ENCODE results near the gene BGN. TPM values are rescaled to one million over a fixed set of nuclear protein-coding genes. Genes with fewer than 3 reads are reported as not detected.

The BGN gene
- total RNA-seq (2013; cell fraction: nucleolus; rRNA removed): not detected in 2 replicates
- total RNA-seq (2014; rRNA removed): not detected in 2 replicates
- total RNA-seq (2014; rRNA removed; fragmentation: Illumina TruSeq; extraction: Trizol): not detected in 2 replicates
- total RNA-seq (2021): 0.18 and 0.27 TPM in 2 replicates
- polyA plus RNA-seq (2011; ENCODE audit: low read depth): not detected
- not detected in 2 replicates for polyA plus RNA-seq (2011; rRNA removed)
- polyA plus RNA-seq (2011; cell fraction: cytosol; rRNA removed): not detected in 2 replicates
- not detected in 2 replicates for polyA plus RNA-seq (2011; cell fraction: nucleus; rRNA removed)
- polyA plus RNA-seq (2012): not detected in 2 replicates
- not detected in 2 replicates for polyA plus RNA-seq (2014; fragmentation: Illumina TruSeq; extraction: Trizol)
- not detected for polyA plus RNA-seq (2014; fragmentation: Nextera tagmentation; extraction: Ambion mirVana)
- polyA plus RNA-seq (2014; rRNA removed): not detected in 2 replicates
- under 1 TPM; 0.06 to 0.12 TPM for polyA plus RNA-seq (2016; fragmentation: Nextera tagmentation; extraction: Ambion mirVana)
- not detected in 2 replicates for polyA minus RNA-seq (2011; rRNA and poly(A)+ RNA removed)
- polyA minus RNA-seq (2011; cell fraction: cytosol; rRNA and poly(A)+ RNA removed): not detected in 2 replicates
- polyA minus RNA-seq (2011; cell fraction: nucleus; rRNA and poly(A)+ RNA removed): not detected in 2 replicates
- Bru-seq, nascent RNA: not detected
- not detected for BruChase-seq, experiment 1, labeled RNA remaining after a 6-hour chase
- percentile 6 among the genes with signal in this experiment for BruChase-seq, experiment 2, labeled RNA remaining after a 2-hour chase
- long read RNA-seq, experiment 1: 0 reads
- long read RNA-seq, experiment 2: 0 reads

- ATAC-seq: peak; percentile 33; the same call in 2 of the 3 replicates
- Histone ChIP-seq H3K27ac (ENCODE audit: control insufficient read depth, insufficient read depth) (no peak within 1 kb of the TSS), H3K79me2 (ENCODE audit: control insufficient read depth, insufficient read depth, low read length) (no peaks in the 10 kb centered on the region), H3K9me3 (replicated peaks; ENCODE audit: control insufficient read depth, insufficient read depth, low read length) (no peaks in the 10 kb centered on the region; the same call in 2 of the 3 replicates), H3K27me3 (replicated peaks in 1 of 2; ENCODE audit: control insufficient read depth in 2 of 2, insufficient read depth in 2 of 2, low read length in 1 of 2) (no peaks in the 10 kb centered on the region), H2AFZ (ENCODE audit: control insufficient read depth, low read depth, low read length) (no peak within 1 kb of the TSS), H3K36me3 (ENCODE audit: control insufficient read depth in 2 of 2, insufficient read depth in 2 of 2, low read length in 1 of 2) (no peaks in the 10 kb centered on the region), H3K4me1 (ENCODE audit: control insufficient read depth, insufficient read depth, low read length) (no peaks in the 10 kb centered on the region), H3K9ac (ENCODE audit: control insufficient read depth, insufficient read depth, low read length) (no peak within 1 kb of the TSS), H4K20me1 (ENCODE audit: control insufficient read depth, insufficient read depth) (no peaks in the 10 kb centered on the region), H3K4me2 (ENCODE audit: control insufficient read depth, insufficient read depth) (no peak within 1 kb of the TSS), H3K4me3 (no peak within 1 kb of the TSS)
- 40% methylated on average over 22 of the region's 41 CpGs for WGBS (ENCODE audit: insufficient coverage, insufficient replicate concordance, low lambda C conversion rate, missing lambda C conversion rate)
- ChIA-PET RAD21 (ENCODE audit: unreplicated experiment) (no interaction called here), POLR2A (no interaction called here), SMC1A (ENCODE audit: uncharacterized antibody, unreplicated experiment) (no interaction called here), CTCF (no interaction called here)
- intact Hi-C loops (cut with micrococcal nuclease; ENCODE audit: unreplicated experiment) (no loop called here), in situ Hi-C loops (cut with MboI) (no loop called here)
- no peak for DNase-seq (ENCODE audit: low read depth, low spot score)
- TF ChIP-seq, protein P1, sequence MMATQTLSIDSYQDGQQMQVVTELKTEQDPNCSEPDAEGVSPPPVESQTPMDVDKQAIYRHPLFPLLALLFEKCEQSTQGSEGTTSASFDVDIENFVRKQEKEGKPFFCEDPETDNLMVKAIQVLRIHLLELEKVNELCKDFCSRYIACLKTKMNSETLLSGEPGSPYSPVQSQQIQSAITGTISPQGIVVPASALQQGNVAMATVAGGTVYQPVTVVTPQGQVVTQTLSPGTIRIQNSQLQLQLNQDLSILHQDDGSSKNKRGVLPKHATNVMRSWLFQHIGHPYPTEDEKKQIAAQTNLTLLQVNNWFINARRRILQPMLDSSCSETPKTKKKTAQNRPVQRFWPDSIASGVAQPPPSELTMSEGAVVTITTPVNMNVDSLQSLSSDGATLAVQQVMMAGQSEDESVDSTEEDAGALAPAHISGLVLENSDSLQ (IDR thresholded peaks at IDR 0.05): no peak
- TF ChIP-seq CTCF (IDR thresholded peaks at IDR 0.05 in 2 of 3, conservative IDR thresholded peaks at IDR 0.05 in 1 of 3; ENCODE audit: control insufficient read depth in 2 of 3, extremely low read depth in 1 of 3, insufficient read depth in 1 of 3, low read depth in 3 of 3, low read length in 3 of 3): 0 out of 6 replicates have a peak, but pooled peaks of 1 of the 3 experiments have one; percentile 7
- FAIRE-seq: no peak
- BruUV-seq (replicated peaks): no TSS peak
These were observed at the start of gene BGN for GRCh38 chrX:153494541-153495361. BGN (plus strand) TSS chrX:153494980; CDS start chrX:153504632, 9,652 bp downstream.

Measured in GM12878 (cell line).